Glomerular endothelial cell (primary cell): ENCODE measurements around the gene TRMT11. TPM values are rescaled to one million over a fixed set of nuclear protein-coding genes. Genes with fewer than 3 reads are reported as not detected.
"Not testable (repeated sequence)": the region's sequence is repeated elsewhere in the genome, so short reads cannot be mapped to it uniquely, and the experiment has no call there.

ENCODE experiments used
- DNase-seq: peaks from one replicate; pipeline ENCODE4 v3.0.0-alpha.2; 2011; ENCODE audit warnings: low read depth, low spot score; ENCODE audit errors: extremely low read depth
- total RNA-seq: library from RNA; depleted of rRNA; stranded (reverse); fragments of >200 nt; gene quantifications from 2 replicates; pipeline ENCODE4 v1.2.3, GENCODE V29; 2015

The TRMT11 gene
- total RNA-seq = 7.7 and 10.3 TPM in 2 replicates

GRCh38 chr6:125986301-125987025, at the start of gene TRMT11:
Gene TRMT11, plus strand, starts transcription at chr6:125986540. Its CDS starts 11 bp downstream, at chr6:125986551.
- DNase-seq = no peak

- no peak for DNase-seq
These were observed 47.3 kb upstream of the TRMT11 start for GRCh38 chr6:125939026-125939425.

- no peak for DNase-seq
These were observed 46.5 kb upstream of the TRMT11 start for GRCh38 chr6:125939791-125940190.

GRCh38 chr6:125940247-125941041, 45.9 kb upstream of the TRMT11 start:
- DNase-seq = no peak

- no peak for DNase-seq
These were observed 43.4 kb upstream of the TRMT11 start for GRCh38 chr6:125942672-125943527.

GRCh38 chr6:125943528-125944433, 42.6 kb upstream of the TRMT11 start:
- DNase-seq = no peak

- peak; percentile 88 for DNase-seq
These were observed 41.9 kb upstream of the TRMT11 start for GRCh38 chr6:125944434-125944816.

- no peak for DNase-seq
These were observed 41.4 kb upstream of the TRMT11 start for GRCh38 chr6:125944896-125945295.

- no peak for DNase-seq
These were observed 40.8 kb upstream of the TRMT11 start for GRCh38 chr6:125945378-125946141.

- DNase-seq = no peak
These were observed 38.7 kb upstream of the TRMT11 start for GRCh38 chr6:125947615-125948014.

- DNase-seq = no peak
These were observed 37.9 kb upstream of the TRMT11 start for GRCh38 chr6:125948455-125948854.

GRCh38 chr6:125949069-125949468, 37.3 kb upstream of the TRMT11 start:
- no peak for DNase-seq

- DNase-seq = no peak
These were observed 36.0 kb upstream of the TRMT11 start for GRCh38 chr6:125950293-125950692.

- DNase-seq = not testable (repeated sequence)
These were observed 35.6 kb upstream of the TRMT11 start for GRCh38 chr6:125950716-125951115.

GRCh38 chr6:125951323-125951722, 35.0 kb upstream of the TRMT11 start:
- no peak for DNase-seq

GRCh38 chr6:125952764-125953501, 33.4 kb upstream of the TRMT11 start:
- no peak for DNase-seq

GRCh38 chr6:125953502-125953875, 32.9 kb upstream of the TRMT11 start:
- no peak for DNase-seq

- DNase-seq = no peak
These were observed 31.5 kb upstream of the TRMT11 start for GRCh38 chr6:125954735-125955339.
